HG02763 (cell line): ENCODE results near the gene BRD7.
"Not testable (repeated sequence)": the region's sequence is repeated elsewhere in the genome, so short reads cannot be mapped to it uniquely, and the experiment has no call there.

Experiments
- ATAC-seq: cut with Tn5 transposase; IDR thresholded peaks from one replicate; pipeline ENCODE4 v1.9.1; 2021; ENCODE audit warnings: mild to moderate bottlenecking, moderate library complexity; ENCODE audit not compliant: unreplicated experiment

BRD7 gene

GRCh38 chr16:50360033-50360778 lies 8.6 kb downstream of the BRD7 start:
- no peak for ATAC-seq

GRCh38 chr16:50359626-50360025 lies 9.2 kb downstream of the BRD7 start:
- ATAC-seq, result no peak

- ATAC-seq, result no peak
These were observed 13.9 kb downstream of the BRD7 start for GRCh38 chr16:50354629-50355456.

GRCh38 chr16:50354082-50354481 lies 14.7 kb downstream of the BRD7 start:
- ATAC-seq, result no peak

- no peak for ATAC-seq
These were observed 16.8 kb downstream of the BRD7 start for GRCh38 chr16:50351952-50352351.

GRCh38 chr16:50351116-50351515 lies 17.7 kb downstream of the BRD7 start:
- no peak for ATAC-seq

GRCh38 chr16:50345210-50345609 lies 23.6 kb downstream of the BRD7 start:
- ATAC-seq, result not testable (repeated sequence)

- not testable (repeated sequence) for ATAC-seq
These were observed 25.2 kb downstream of the BRD7 start for GRCh38 chr16:50343566-50343965.

- no peak for ATAC-seq
These were observed 28.2 kb downstream of the BRD7 start for GRCh38 chr16:50340578-50340977.

- no peak for ATAC-seq
These were observed 30.2 kb downstream of the BRD7 start for GRCh38 chr16:50338371-50339231.

- no peak for ATAC-seq
These were observed 31.9 kb downstream of the BRD7 start for GRCh38 chr16:50336884-50337283.

- ATAC-seq, result peak; percentile 68
These were observed 33.4 kb downstream of the BRD7 start for GRCh38 chr16:50335196-50335958.

- ATAC-seq, result no peak
These were observed 34.4 kb downstream of the BRD7 start for GRCh38 chr16:50334106-50334975.

GRCh38 chr16:50332599-50332998 lies 36.2 kb downstream of the BRD7 start:
- ATAC-seq, result no peak

- ATAC-seq, result no peak
These were observed 37.2 kb downstream of the BRD7 start for GRCh38 chr16:50331570-50331969.

GRCh38 chr16:50329446-50330189 lies 39.2 kb downstream of the BRD7 start:
- no peak for ATAC-seq

- ATAC-seq, result no peak
These were observed 41.8 kb downstream of the BRD7 start for GRCh38 chr16:50326835-50327465.

GRCh38 chr16:50326264-50326663 lies 42.5 kb downstream of the BRD7 start:
- no peak for ATAC-seq
